Measurements from ENCODE around the gene PLA2G2C. TPM values are rescaled to one million over a fixed set of nuclear protein-coding genes. Genes with fewer than 3 reads are reported as not detected.

Gene PLA2G2C
- total and polyA plus RNA-seq, 7 experiments from 2014 or later, result 0.46 TPM; not detected in 6

- ATAC-seq (no peak), DNase-seq (no peak)
- H3K36me3 ChIP-seq (ENCODE audit: control insufficient read depth in 2 of 3, insufficient read depth in 3 of 3, low read length in 3 of 3), result no peaks in the 10 kb centered on the region
- Mint-ChIP-seq H3K36me3 (no peaks in the 10 kb centered on the region), H3K27me3 (peaks cover 30 to 72% (median 39%) of the 10 kb centered on the region in 5 donors), H3K27ac (no peak overlapping the region), H3K9me3 (peaks cover 0 to 2% (median 0%) of the 10 kb centered on the region in 11 donors), H3K4me3 (no peak overlapping the region), H3K4me1 (peaks cover 0 to 3% (median 0%) of the 10 kb centered on the region in 7 donors)
- ChIA-PET POLR2A (no interaction called here), CTCF (interaction anchor here (0.5 kb wide), 1 partner anchor 208 kb away, joined by 3 read pairs; no protein-coding TSS in a partner anchor)
- intact Hi-C loops (cut with micrococcal nuclease), result no loop called here
- no peaks in the 10 kb centered on the region for H3K4me1 ChIP-seq (ENCODE audit: control insufficient read depth in 2 of 2, insufficient read depth in 2 of 2, low read length in 2 of 2)
- no peak overlapping the region for H3K27ac ChIP-seq (ENCODE audit: low read depth, low read length)
- H3K4me3 ChIP-seq (ENCODE audit: low read length), result no peak overlapping the region
- H3K27me3 ChIP-seq (ENCODE audit: control insufficient read depth in 2 of 2, insufficient read depth in 2 of 2, low read length in 2 of 2), result peaks cover 0 to 4% of the 10 kb centered on the region in 2 donors
- H3K9me3 ChIP-seq (ENCODE audit: control insufficient read depth in 2 of 3, low read length in 3 of 3), result no peaks in the 10 kb centered on the region
Observed at GRCh38 chr1:20228314-20228825, 42.1 kb upstream of the PLA2G2C start.

- H3K4me3 Mint-ChIP-seq, result no peak overlapping the region
- Histone ChIP-seq H3K27me3 (ENCODE audit: control insufficient read depth in 2 of 2, insufficient read depth in 2 of 2, low read length in 2 of 2) (peaks cover 0 to 4% of the 10 kb centered on the region in 2 donors), H3K27ac (ENCODE audit: low read depth, low read length) (no peak overlapping the region), H3K4me3 (ENCODE audit: low read length) (no peak overlapping the region), H3K36me3 (ENCODE audit: control insufficient read depth in 2 of 3, insufficient read depth in 3 of 3, low read length in 3 of 3) (no peaks in the 10 kb centered on the region), H3K9me3 (ENCODE audit: control insufficient read depth in 2 of 3, low read length in 3 of 3) (no peaks in the 10 kb centered on the region), H3K4me1 (ENCODE audit: control insufficient read depth in 2 of 2, insufficient read depth in 2 of 2, low read length in 2 of 2) (no peaks in the 10 kb centered on the region)
- H3K36me3 Mint-ChIP-seq, result no peaks in the 10 kb centered on the region
- DNase-seq (no peak), ATAC-seq (no peak)
- ChIA-PET POLR2A (no interaction called here), CTCF (no interaction called here)
- no peaks in the 10 kb centered on the region for H3K4me1 Mint-ChIP-seq
- no peak overlapping the region for H3K27ac Mint-ChIP-seq
- H3K27me3 Mint-ChIP-seq, result peaks cover 30 to 73% (median 42%) of the 10 kb centered on the region in 5 donors
- H3K9me3 Mint-ChIP-seq, result peaks cover 0 to 2% (median 0%) of the 10 kb centered on the region in 11 donors
- intact Hi-C loops (cut with micrococcal nuclease), result no loop called here
Observed at GRCh38 chr1:20227704-20228103, 41.4 kb upstream of the PLA2G2C start.

- Mint-ChIP-seq H3K27ac (no peak overlapping the region), H3K4me1 (no peaks in the 10 kb centered on the region), H3K36me3 (no peaks in the 10 kb centered on the region), H3K9me3 (peaks cover 0 to 2% (median 0%) of the 10 kb centered on the region in 11 donors), H3K4me3 (no peak overlapping the region), H3K27me3 (peaks cover 31 to 68% (median 57%) of the 10 kb centered on the region in 5 donors)
- ChIA-PET CTCF (no interaction called here), POLR2A (no interaction called here)
- Histone ChIP-seq H3K9me3 (ENCODE audit: control insufficient read depth in 2 of 3, low read length in 3 of 3) (no peaks in the 10 kb centered on the region), H3K36me3 (ENCODE audit: control insufficient read depth in 2 of 3, insufficient read depth in 3 of 3, low read length in 3 of 3) (no peaks in the 10 kb centered on the region), H3K4me1 (ENCODE audit: control insufficient read depth in 2 of 2, insufficient read depth in 2 of 2, low read length in 2 of 2) (no peaks in the 10 kb centered on the region), H3K27ac (ENCODE audit: low read depth, low read length) (no peak overlapping the region), H3K27me3 (ENCODE audit: control insufficient read depth in 2 of 2, insufficient read depth in 2 of 2, low read length in 2 of 2) (peaks cover 0 to 4% of the 10 kb centered on the region in 2 donors), H3K4me3 (ENCODE audit: low read length) (no peak overlapping the region)
- no peak for DNase-seq
- intact Hi-C loops (cut with micrococcal nuclease), result no loop called here
- no peak for ATAC-seq
Observed at GRCh38 chr1:20224546-20224945, 38.2 kb upstream of the PLA2G2C start.

GRCh38 chr1:20223551-20224419, 37.5 kb upstream of the PLA2G2C start:
- peaks cover 0 to 2% (median 0%) of the 10 kb centered on the region in 11 donors for H3K9me3 Mint-ChIP-seq
- H3K4me3 Mint-ChIP-seq, result no peak overlapping the region
- Histone ChIP-seq H3K4me3 (ENCODE audit: low read length) (no peak overlapping the region), H3K9me3 (ENCODE audit: control insufficient read depth in 2 of 3, low read length in 3 of 3) (no peaks in the 10 kb centered on the region), H3K27ac (ENCODE audit: low read depth, low read length) (no peak overlapping the region), H3K4me1 (ENCODE audit: control insufficient read depth in 2 of 2, insufficient read depth in 2 of 2, low read length in 2 of 2) (no peaks in the 10 kb centered on the region), H3K36me3 (ENCODE audit: control insufficient read depth in 2 of 3, insufficient read depth in 3 of 3, low read length in 3 of 3) (no peaks in the 10 kb centered on the region), H3K27me3 (ENCODE audit: control insufficient read depth in 2 of 2, insufficient read depth in 2 of 2, low read length in 2 of 2) (peaks cover 0 to 4% of the 10 kb centered on the region in 2 donors)
- DNase-seq (no peak), ATAC-seq (no peak)
- peaks cover 32 to 62% (median 57%) of the 10 kb centered on the region in 5 donors for H3K27me3 Mint-ChIP-seq
- intact Hi-C loops (cut with micrococcal nuclease), result no loop called here
- ChIA-PET POLR2A (no interaction called here), CTCF (no interaction called here)
- no peaks in the 10 kb centered on the region for H3K4me1 Mint-ChIP-seq
- no peaks in the 10 kb centered on the region for H3K36me3 Mint-ChIP-seq
- no peak overlapping the region for H3K27ac Mint-ChIP-seq

GRCh38 chr1:20223106-20223505, 36.8 kb upstream of the PLA2G2C start:
- Histone ChIP-seq H3K36me3 (ENCODE audit: control insufficient read depth in 2 of 3, insufficient read depth in 3 of 3, low read length in 3 of 3) (no peaks in the 10 kb centered on the region), H3K27ac (ENCODE audit: low read depth, low read length) (no peak overlapping the region), H3K4me1 (ENCODE audit: control insufficient read depth in 2 of 2, insufficient read depth in 2 of 2, low read length in 2 of 2) (no peaks in the 10 kb centered on the region), H3K9me3 (ENCODE audit: control insufficient read depth in 2 of 3, low read length in 3 of 3) (no peaks in the 10 kb centered on the region), H3K27me3 (ENCODE audit: control insufficient read depth in 2 of 2, insufficient read depth in 2 of 2, low read length in 2 of 2) (peaks cover 0 to 4% of the 10 kb centered on the region in 2 donors), H3K4me3 (ENCODE audit: low read length) (no peak overlapping the region)
- Mint-ChIP-seq H3K4me1 (no peaks in the 10 kb centered on the region), H3K27ac (no peak overlapping the region), H3K4me3 (no peak overlapping the region), H3K27me3 (peaks cover 29 to 60% (median 52%) of the 10 kb centered on the region in 5 donors), H3K36me3 (no peaks in the 10 kb centered on the region), H3K9me3 (peaks cover 0 to 1% (median 0%) of the 10 kb centered on the region in 11 donors)
- ChIA-PET CTCF (interaction anchor here (0.8 kb wide), 1 partner anchor 10 kb away, joined by 5 read pairs; no protein-coding TSS in a partner anchor), POLR2A (no interaction called here)
- intact Hi-C loops (cut with micrococcal nuclease), result no loop called here
- ATAC-seq, result no peak
- no peak for DNase-seq

- ATAC-seq (no peak), DNase-seq (no peak)
- intact Hi-C loops (cut with micrococcal nuclease), result no loop called here
- Histone ChIP-seq H3K27ac (ENCODE audit: low read depth, low read length) (no peak overlapping the region), H3K4me3 (ENCODE audit: low read length) (no peak overlapping the region), H3K9me3 (ENCODE audit: control insufficient read depth in 2 of 3, low read length in 3 of 3) (no peaks in the 10 kb centered on the region), H3K27me3 (ENCODE audit: control insufficient read depth in 2 of 2, insufficient read depth in 2 of 2, low read length in 2 of 2) (no peaks in the 10 kb centered on the region), H3K4me1 (ENCODE audit: control insufficient read depth in 2 of 2, insufficient read depth in 2 of 2, low read length in 2 of 2) (no peaks in the 10 kb centered on the region), H3K36me3 (ENCODE audit: control insufficient read depth in 2 of 3, insufficient read depth in 3 of 3, low read length in 3 of 3) (no peaks in the 10 kb centered on the region)
- H3K27me3 Mint-ChIP-seq, result peaks cover 21 to 54% (median 42%) of the 10 kb centered on the region in 5 donors
- ChIA-PET CTCF (interaction anchor here (0.8 kb wide), 1 partner anchor 198 kb away, joined by 4 read pairs; no protein-coding TSS in a partner anchor), POLR2A (no interaction called here)
- H3K9me3 Mint-ChIP-seq, result peaks cover 0 to 4% (median 0%) of the 10 kb centered on the region in 11 donors
- H3K4me1 Mint-ChIP-seq, result no peaks in the 10 kb centered on the region
- no peaks in the 10 kb centered on the region for H3K36me3 Mint-ChIP-seq
- no peak overlapping the region for H3K4me3 Mint-ChIP-seq
- H3K27ac Mint-ChIP-seq, result no peak overlapping the region
Observed at GRCh38 chr1:20220036-20220435, 33.7 kb upstream of the PLA2G2C start.
